Measurements from ENCODE around the gene KCNIP2.

The KCNIP2 gene

DNA sequence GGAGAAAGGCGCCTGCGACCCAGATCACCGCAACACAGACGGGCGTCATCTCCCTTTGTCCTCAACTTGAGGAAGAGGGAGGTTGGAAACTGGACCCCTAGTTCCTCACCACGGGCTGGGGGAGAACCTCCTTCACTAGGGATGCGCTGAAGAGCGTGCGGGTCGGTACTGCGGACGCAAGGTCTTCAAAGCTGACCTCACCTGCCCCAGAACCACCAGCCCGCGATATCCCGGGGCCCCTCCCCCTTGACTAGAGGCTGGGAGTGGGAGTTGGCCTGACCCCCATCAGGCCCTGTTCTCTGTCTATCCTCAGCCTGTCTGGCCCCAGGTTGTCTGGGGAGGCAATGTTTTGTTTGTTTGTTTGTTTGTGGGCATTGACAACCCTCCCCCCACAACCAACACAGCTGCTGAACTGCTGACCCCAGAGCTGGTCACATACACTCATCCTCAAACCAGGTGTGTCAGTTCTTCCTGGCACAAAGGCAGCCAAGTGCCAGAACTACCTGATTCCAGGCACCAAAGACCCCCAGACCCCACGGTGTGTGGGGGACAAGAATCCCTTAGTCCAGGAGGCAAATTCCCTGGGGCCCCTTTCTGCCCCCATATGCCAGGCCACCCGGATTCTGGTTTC is 63.3 kb downstream of the KCNIP2 start:
- POLR2A ChIA-PET = interaction anchor here (1.1 to 1.3 kb wide), 2 partner anchors 177 to 193 kb away, joined by 4 to 6 read pairs; partner anchors contain the start of genes DPCD and POLL
- TF ChIP-seq NFRKB (IDR thresholded peaks at IDR 0.05) = no peak
- TF ChIP-seq L3MBTL2 (conservative IDR thresholded peaks at IDR 0.05) = no peak
- TF ChIP-seq ARNT (IDR thresholded peaks at IDR 0.05) = no peak
- TF ChIP-seq ELF4 (IDR thresholded peaks at IDR 0.05) = no peak
- TF ChIP-seq, protein P1, sequence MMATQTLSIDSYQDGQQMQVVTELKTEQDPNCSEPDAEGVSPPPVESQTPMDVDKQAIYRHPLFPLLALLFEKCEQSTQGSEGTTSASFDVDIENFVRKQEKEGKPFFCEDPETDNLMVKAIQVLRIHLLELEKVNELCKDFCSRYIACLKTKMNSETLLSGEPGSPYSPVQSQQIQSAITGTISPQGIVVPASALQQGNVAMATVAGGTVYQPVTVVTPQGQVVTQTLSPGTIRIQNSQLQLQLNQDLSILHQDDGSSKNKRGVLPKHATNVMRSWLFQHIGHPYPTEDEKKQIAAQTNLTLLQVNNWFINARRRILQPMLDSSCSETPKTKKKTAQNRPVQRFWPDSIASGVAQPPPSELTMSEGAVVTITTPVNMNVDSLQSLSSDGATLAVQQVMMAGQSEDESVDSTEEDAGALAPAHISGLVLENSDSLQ (IDR thresholded peaks at IDR 0.05) = no peak
- TF ChIP-seq BHLHE40 (IDR thresholded peaks at IDR 0.05; ENCODE audit: borderline replicate concordance) = no peak
- TF ChIP-seq ZNF384 (IDR thresholded peaks at IDR 0.05) = no peak
- TF ChIP-seq LEF1 (IDR thresholded peaks at IDR 0.05; ENCODE audit: borderline replicate concordance) = no peak
- no peak for TF ChIP-seq FOXK2 (IDR thresholded peaks at IDR 0.05)
- no peak for TF ChIP-seq CTBP1 (IDR thresholded peaks at IDR 0.05; ENCODE audit: borderline replicate concordance)
- no peak for TF ChIP-seq HDGF (IDR thresholded peaks at IDR 0.05; ENCODE audit: borderline replicate concordance)
- TF ChIP-seq SUZ12 (IDR thresholded peaks at IDR 0.05) = no peak
- TF ChIP-seq TARDBP (IDR thresholded peaks at IDR 0.05) = no peak
- TF ChIP-seq SP1 (IDR thresholded peaks at IDR 0.05) = no peak
- TF ChIP-seq FOXM1 (IDR thresholded peaks at IDR 0.05; ENCODE audit: borderline replicate concordance) = no peak

GRCh38 chr10:101779544-101780186 is 63.9 kb downstream of the KCNIP2 start:
- CTCF ChIA-PET = interaction anchor here (0.6 to 2.8 kb wide), 5 partner anchors 21 to 185 kb away, joined by 3 to 41 read pairs (median 10); no protein-coding TSS in a partner anchor
- POLR2A ChIA-PET = interaction anchor here (1.3 kb wide), 1 partner anchor 39 kb away, joined by 3 read pairs; the partner anchor contains the start of gene OGA
- TF ChIP-seq L3MBTL2 (conservative IDR thresholded peaks at IDR 0.05) (peak; percentile 87), ZNF384 (IDR thresholded peaks at IDR 0.05) (no peak), LEF1 (IDR thresholded peaks at IDR 0.05; ENCODE audit: borderline replicate concordance) (no peak), ELF4 (IDR thresholded peaks at IDR 0.05) (no peak), SUZ12 (IDR thresholded peaks at IDR 0.05) (no peak), BHLHE40 (IDR thresholded peaks at IDR 0.05; ENCODE audit: borderline replicate concordance) (no peak), HDGF (IDR thresholded peaks at IDR 0.05; ENCODE audit: borderline replicate concordance) (no peak)
- peak; percentile 90 for DNase-seq (ENCODE audit: extremely low spot score)

More for the DNA sequence above, 63.3 kb downstream of the KCNIP2 start:
- CTCF ChIA-PET = interaction anchor here (0.6 to 2.7 kb wide), 9 partner anchors 16 to 264 kb away, joined by 3 to 41 read pairs (median 6); partner anchors contain the start of gene OGA
- DNase-seq (ENCODE audit: extremely low spot score) = peak; percentile 15

DNA sequence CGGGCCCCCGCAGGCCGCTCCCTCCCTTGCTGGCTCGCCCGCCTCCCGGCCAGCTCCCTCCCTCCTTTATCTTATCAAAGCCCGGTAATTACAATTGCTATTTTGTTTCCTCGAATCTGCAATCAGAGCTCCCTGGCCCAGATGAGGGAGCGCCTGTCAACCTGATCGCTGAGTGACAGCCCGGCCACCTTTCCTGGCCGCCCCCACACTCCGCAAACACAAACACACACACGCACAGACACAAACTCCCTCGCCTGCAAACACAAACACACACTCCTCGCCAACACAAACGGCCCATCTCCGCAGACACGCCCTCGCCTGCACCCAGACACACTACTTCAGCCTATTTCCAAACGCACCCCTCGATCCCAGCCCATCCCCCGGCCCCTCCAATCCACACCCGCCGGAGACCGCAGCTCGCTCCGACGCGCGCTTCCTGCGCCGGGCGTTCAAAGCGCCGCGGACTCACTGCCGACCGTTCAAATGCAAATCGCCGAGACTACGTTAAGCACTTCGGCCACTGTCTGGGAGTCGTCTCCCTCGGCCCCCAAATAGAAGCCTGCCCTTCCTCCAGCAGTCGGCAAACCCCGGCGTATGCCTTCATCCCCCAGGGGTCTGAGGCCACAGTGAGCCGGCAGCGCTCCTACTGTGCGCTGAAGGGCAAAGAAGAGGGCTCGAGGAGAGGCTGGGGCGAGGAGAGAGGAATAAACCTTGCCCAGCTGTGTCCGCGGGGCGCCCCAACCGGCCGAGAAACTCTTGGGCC is 64.6 kb downstream of the KCNIP2 start:
- TF ChIP-seq FOXA1 (IDR thresholded peaks at IDR 0.05) = no peak
- TF ChIP-seq, protein P1 (IDR thresholded peaks at IDR 0.05) = peak; percentile 71
- POLR2A ChIA-PET = interaction anchor here (1.3 kb wide), 1 partner anchor 40 kb away, joined by 3 read pairs; the partner anchor contains the start of gene OGA
- CTCF ChIA-PET = interaction anchor here (0.7 to 2.8 kb wide), 2 partner anchors 177 to 184 kb away, joined by 5 to 10 read pairs; no protein-coding TSS in a partner anchor
- DNase-seq (ENCODE audit: extremely low spot score) = peak; percentile 15

DNA sequence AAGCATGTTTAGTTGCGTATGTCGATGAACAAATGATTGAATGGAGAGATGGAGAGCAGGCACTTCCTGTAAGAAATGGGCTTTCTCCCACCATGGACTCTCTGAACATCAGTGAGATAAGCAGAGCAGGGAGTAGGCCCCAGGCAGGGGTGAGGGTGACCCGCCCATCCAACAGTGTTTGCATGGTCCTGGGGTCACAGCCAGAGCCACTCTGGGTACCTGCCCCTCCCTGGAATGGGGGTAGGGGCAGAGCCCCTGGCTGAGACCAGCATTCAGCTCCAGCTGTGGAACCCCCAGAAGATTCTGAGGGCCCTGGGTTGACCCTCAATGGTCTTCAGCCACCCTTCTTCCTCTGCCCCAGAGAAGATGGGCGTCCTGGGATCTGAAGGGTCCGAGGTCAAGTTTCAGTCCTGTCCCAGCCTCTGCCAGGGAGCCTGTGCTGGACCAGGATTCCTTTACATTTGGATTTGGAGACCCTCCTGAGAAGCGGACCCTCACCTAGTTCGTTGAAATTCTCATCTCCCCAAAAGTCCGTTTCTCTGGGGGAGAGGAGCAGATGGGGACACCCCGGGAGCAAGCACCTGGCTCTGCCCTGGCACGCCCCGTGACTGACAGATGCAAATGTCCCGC is 65.3 kb downstream of the KCNIP2 start:
- POLR2A ChIA-PET = interaction anchor here (1.3 kb wide), 1 partner anchor 41 kb away, joined by 3 read pairs; the partner anchor contains the start of gene OGA
- CTCF ChIA-PET = interaction anchor here (2.8 kb wide), 1 partner anchor 176 kb away, joined by 10 read pairs; no protein-coding TSS in a partner anchor
- TF ChIP-seq FOXA1 (IDR thresholded peaks at IDR 0.05) = no peak
- TF ChIP-seq TARDBP (IDR thresholded peaks at IDR 0.05) = no peak
- no peak for TF ChIP-seq FOXK2 (IDR thresholded peaks at IDR 0.05)
- no peak for TF ChIP-seq FOXM1 (IDR thresholded peaks at IDR 0.05; ENCODE audit: borderline replicate concordance)
- TF ChIP-seq SUZ12 (IDR thresholded peaks at IDR 0.05) = no peak
- no peak for TF ChIP-seq NFRKB (IDR thresholded peaks at IDR 0.05)
- no peak for TF ChIP-seq HDGF (IDR thresholded peaks at IDR 0.05; ENCODE audit: borderline replicate concordance)
- TF ChIP-seq L3MBTL2 (conservative IDR thresholded peaks at IDR 0.05) = no peak
- TF ChIP-seq BHLHE40 (IDR thresholded peaks at IDR 0.05; ENCODE audit: borderline replicate concordance) = no peak
- TF ChIP-seq ARNT (IDR thresholded peaks at IDR 0.05) = no peak
- no peak for TF ChIP-seq CTBP1 (IDR thresholded peaks at IDR 0.05; ENCODE audit: borderline replicate concordance)
- TF ChIP-seq ELF4 (IDR thresholded peaks at IDR 0.05) = no peak
- TF ChIP-seq LEF1 (IDR thresholded peaks at IDR 0.05; ENCODE audit: borderline replicate concordance) = no peak
- no peak for TF ChIP-seq SP1 (IDR thresholded peaks at IDR 0.05)
- TF ChIP-seq, protein P1 (IDR thresholded peaks at IDR 0.05) = no peak
- no peak for TF ChIP-seq ZNF384 (IDR thresholded peaks at IDR 0.05)

GRCh38 chr10:101777619-101778145 is 65.9 kb downstream of the KCNIP2 start:
- TF ChIP-seq ELF4 (IDR thresholded peaks at IDR 0.05) = no peak
- no peak for TF ChIP-seq SUZ12 (IDR thresholded peaks at IDR 0.05)
- no peak for TF ChIP-seq FOXK2 (IDR thresholded peaks at IDR 0.05)
- no peak for TF ChIP-seq L3MBTL2 (conservative IDR thresholded peaks at IDR 0.05)
- no peak for TF ChIP-seq BHLHE40 (IDR thresholded peaks at IDR 0.05; ENCODE audit: borderline replicate concordance)
- no peak for TF ChIP-seq NFRKB (IDR thresholded peaks at IDR 0.05)
- no peak for TF ChIP-seq TARDBP (IDR thresholded peaks at IDR 0.05)
- TF ChIP-seq, protein P1 (IDR thresholded peaks at IDR 0.05) = no peak
- TF ChIP-seq FOXA1 (IDR thresholded peaks at IDR 0.05) = no peak
- no peak for TF ChIP-seq CTBP1 (IDR thresholded peaks at IDR 0.05; ENCODE audit: borderline replicate concordance)
- TF ChIP-seq ZNF384 (IDR thresholded peaks at IDR 0.05) = no peak
- no peak for TF ChIP-seq ARNT (IDR thresholded peaks at IDR 0.05)
- no peak for TF ChIP-seq HDGF (IDR thresholded peaks at IDR 0.05; ENCODE audit: borderline replicate concordance)
- TF ChIP-seq LEF1 (IDR thresholded peaks at IDR 0.05; ENCODE audit: borderline replicate concordance) = no peak
- TF ChIP-seq SP1 (IDR thresholded peaks at IDR 0.05) = no peak
- TF ChIP-seq FOXM1 (IDR thresholded peaks at IDR 0.05; ENCODE audit: borderline replicate concordance) = no peak
- DNase-seq (ENCODE audit: extremely low spot score) = peak; percentile 7
- POLR2A ChIA-PET = no interaction called here
- CTCF ChIA-PET = interaction anchor here (2.8 kb wide), 1 partner anchor 175 kb away, joined by 10 read pairs; no protein-coding TSS in a partner anchor

More for the DNA sequence above, 65.3 kb downstream of the KCNIP2 start:
- DNase-seq (ENCODE audit: extremely low spot score) = peak; percentile 8

Measured in HEK293T (cell line).